HepG2 (cell line): ENCODE data around the gene AGBL3. TPM values are rescaled to one million over a fixed set of nuclear protein-coding genes. Genes with fewer than 3 reads are reported as not detected.

Experiments used
- CREB3 ChIP-seq: sonication (generic); formaldehyde crosslinking; IDR thresholded peaks from 2 replicates; pipeline ENCODE4 v1.5.0; 2020; ENCODE audit warnings: missing genetic modification reagents
- GABPA ChIP-seq, 2 experiments: IDR thresholded peaks; 2 replicates each; pipeline ENCODE4 v1.6.1; 2011 to 2016; ENCODE audit warnings: low read depth in 2 of 2, low read length in 1 of 2, missing biosample characterization in 1 of 2, missing genetic modification characterization in 1 of 2
- HES4 ChIP-seq: sonication (generic); formaldehyde crosslinking; IDR thresholded peaks from 2 replicates; pipeline ENCODE4 v1.9.0; 2021; ENCODE audit warnings: mild to moderate bottlenecking, missing genetic modification reagents, borderline replicate concordance
- HNF1A ChIP-seq, 2 experiments: sonication (generic) in 1 of 2; formaldehyde crosslinking in 1 of 2; IDR thresholded peaks; 2 replicates each; pipeline versions ENCODE4 v1.4.0 to v1.6.1; 2016 to 2020; ENCODE audit warnings: borderline replicate concordance in 1 of 2, low read depth in 1 of 2, mild to moderate bottlenecking in 1 of 2, missing genetic modification reagents in 1 of 2
- MAFG ChIP-seq: sonication (generic); formaldehyde crosslinking; IDR thresholded peaks from 2 replicates; pipeline ENCODE4 v1.5.1; 2020; ENCODE audit warnings: mild to moderate bottlenecking, missing genetic modification reagents
- MEIS1 ChIP-seq: sonication (generic); formaldehyde crosslinking; IDR thresholded peaks from 2 replicates; pipeline ENCODE4 v1.9.0; 2021; ENCODE audit warnings: mild to moderate bottlenecking, missing genetic modification reagents, moderate library complexity, borderline replicate concordance
- MTA1 ChIP-seq: sonication (generic); formaldehyde crosslinking; IDR thresholded peaks from 2 replicates; pipeline ENCODE4 v1.4.0; 2020; ENCODE audit warnings: missing genetic modification reagents, mild to moderate bottlenecking, borderline replicate concordance
- MTERF4 ChIP-seq: sonication (generic); formaldehyde crosslinking; IDR thresholded peaks from 2 replicates; pipeline ENCODE4 v1.8.0; 2023; ENCODE audit warnings: mild to moderate bottlenecking, missing genetic modification reagents
- NAIF1 ChIP-seq: sonication (generic); formaldehyde crosslinking; IDR thresholded peaks from 2 replicates; pipeline ENCODE4 v1.5.0; 2020; ENCODE audit warnings: mild to moderate bottlenecking, missing genetic modification reagents, borderline replicate concordance
- NCOA2 ChIP-seq: sonication (generic); formaldehyde crosslinking; IDR thresholded peaks from 2 replicates; pipeline ENCODE4 v1.8.0; 2022; ENCODE audit warnings: inconsistent platforms
- STAG1 ChIP-seq: sonication (generic); formaldehyde crosslinking; IDR thresholded peaks from 2 replicates; pipeline ENCODE4 v1.4.0; 2020; ENCODE audit warnings: missing genetic modification reagents
- TBL1XR1 ChIP-seq: fragments of 150-350 bp; IDR thresholded peaks from 2 replicates; pipeline ENCODE4 v1.6.1; 2014; ENCODE audit warnings: borderline replicate concordance, low read length; ENCODE audit not compliant: partially characterized antibody
- TEAD3 ChIP-seq: optimal IDR thresholded peaks from 2 replicates; pipeline ENCODE3; 2016; ENCODE audit warnings: borderline replicate concordance
- ZEB1 ChIP-seq: IDR thresholded peaks from 2 replicates; pipeline ENCODE4 v1.6.1; 2012; ENCODE audit warnings: mild to moderate bottlenecking, low read depth, inconsistent platforms; ENCODE audit not compliant: insufficient replicate concordance
- ZKSCAN5 ChIP-seq: sonication (generic); formaldehyde crosslinking; IDR thresholded peaks from 2 replicates; pipeline ENCODE4 v1.5.1; 2020; ENCODE audit warnings: mild to moderate bottlenecking, missing genetic modification reagents
- ZNF44 ChIP-seq: sonication (generic); formaldehyde crosslinking; IDR thresholded peaks from 2 replicates; pipeline ENCODE4 v1.5.1; 2020; ENCODE audit warnings: mild to moderate bottlenecking, missing genetic modification reagents
- ZNF547 ChIP-seq: sonication (generic); formaldehyde crosslinking; IDR thresholded peaks from 2 replicates; pipeline ENCODE4 v1.5.1; 2020; ENCODE audit warnings: mild to moderate bottlenecking, missing genetic modification reagents
- ZNF598 ChIP-seq: sonication (generic); formaldehyde crosslinking; IDR thresholded peaks from 2 replicates; pipeline ENCODE4 v1.5.1; 2020; ENCODE audit warnings: mild to moderate bottlenecking, missing genetic modification reagents, borderline replicate concordance
- ZNF660 ChIP-seq: sonication (generic); formaldehyde crosslinking; IDR thresholded peaks from 2 replicates; pipeline ENCODE4 v1.5.1; 2020; ENCODE audit warnings: mild to moderate bottlenecking, low read depth, missing genetic modification reagents, borderline replicate concordance
- ZNF674 ChIP-seq: sonication (generic); formaldehyde crosslinking; IDR thresholded peaks from 2 replicates; pipeline ENCODE4 v1.5.0; 2020; ENCODE audit warnings: low read depth, mild to moderate bottlenecking, missing genetic modification reagents
- ZNF740 ChIP-seq: sonication (generic); formaldehyde crosslinking; IDR thresholded peaks from 2 replicates; pipeline ENCODE4 v1.4.0; 2020; ENCODE audit warnings: missing genetic modification reagents
- ZSCAN9 ChIP-seq: IDR thresholded peaks from 2 replicates; pipeline ENCODE4 v1.6.1; 2016; ENCODE audit warnings: borderline replicate concordance
- polyA plus RNA-seq, 8 experiments: library from polyadenylated mRNA; depleted of rRNA in 3 of 8; stranded (reverse) in 7 of 8; unstranded in 1 of 8; fragments of >200 nt; fragmentation: Illumina TruSeq in 4 of 8; extraction: Trizol in 4 of 8; gene quantifications; 2 replicates each; pipeline versions ENCODE4 v1.2.1 to v1.2.3, GENCODE V29; 2011 to 2016; ENCODE audit warnings: low read depth in 4 of 8, missing spikeins in 1 of 8, mixed read lengths in 1 of 8; ENCODE audit not compliant: insufficient read depth in 1 of 8
- total RNA-seq, 5 experiments: library from RNA; depleted of rRNA; stranded (reverse); fragments of >200 nt; fragmentation: Illumina TruSeq; extraction: Trizol; gene quantifications; 2 replicates each; pipeline ENCODE4 v1.2.3, GENCODE V29; 2016; ENCODE audit warnings: low read depth in 1 of 5

Gene AGBL3
- total and polyA plus RNA-seq, 2 of the 13 experiments (the other 11 are each of a cell fraction or from before 2014, with no cell fraction given), result 2.2 to 7.2 TPM

GRCh38 chr7:134986363-134987251 is at the start of gene AGBL3 (continued):
- no peak for TF ChIP-seq ZNF44 (CRISPR knock-in tag)
- no peak for TF ChIP-seq TBL1XR1
- no peak for TF ChIP-seq GABPA (IDR thresholded peaks at IDR 0.05; ENCODE audit: low read depth, low read length)
- peak; percentile 43; the same call in 1 of the 2 replicates for TF ChIP-seq GABPA (CRISPR knock-in tag; IDR thresholded peaks at IDR 0.05; ENCODE audit: low read depth)
- TF ChIP-seq NAIF1 (CRISPR knock-in tag), result peak; percentile 85; the same call in 1 of the 2 replicates
- peak; percentile 94 for TF ChIP-seq MTA1 (CRISPR knock-in tag)
- TF ChIP-seq ZKSCAN5 (CRISPR knock-in tag), result no peak
- TF ChIP-seq HES4 (CRISPR knock-in tag), result no peak
- 0 out of 2 replicates have a peak, but pooled peaks have one; percentile 14 for TF ChIP-seq HNF1A (IDR thresholded peaks at IDR 0.05; ENCODE audit: low read depth)
- peak; percentile 80; the same call in 1 of the 2 replicates for TF ChIP-seq HNF1A (CRISPR knock-in tag; IDR thresholded peaks at IDR 0.05; ENCODE audit: borderline replicate concordance)
- peak; percentile 57 for TF ChIP-seq STAG1 (CRISPR knock-in tag)
- TF ChIP-seq ZNF598, result peak; percentile 95
- no peak for TF ChIP-seq CREB3 (CRISPR knock-in tag)
- peak; percentile 87; the same call in 1 of the 2 replicates for TF ChIP-seq MEIS1 (CRISPR knock-in tag)
- TF ChIP-seq NCOA2, result 0 out of 2 replicates have a peak, but pooled peaks have one; percentile 35
- peak; percentile 72; the same call in 1 of the 2 replicates for TF ChIP-seq ZNF547 (CRISPR knock-in tag)
- TF ChIP-seq ZEB1, result peak; percentile 58
- TF ChIP-seq TEAD3, result peak; percentile 61
- no peak for TF ChIP-seq MAFG (CRISPR knock-in tag)
- no peak for TF ChIP-seq ZNF740 (CRISPR knock-in tag)
- peak; percentile 61; the same call in 1 of the 2 replicates for TF ChIP-seq MTERF4 (CRISPR knock-in tag)
- no peak for TF ChIP-seq ZNF660 (CRISPR knock-in tag)
- TF ChIP-seq ZSCAN9 (CRISPR knock-in tag), result peak; percentile 47; the same call in 1 of the 2 replicates
- TF ChIP-seq ZNF674 (CRISPR knock-in tag), result no peak
